NCI-H524 (cell line): ENCODE data around the gene KMT2B.

Experiments
- DNase-seq, 2 experiments: peaks; one replicate each; lab custom pipeline; 2025; lab: John Stamatoyannopoulos, UW

KMT2B gene

GRCh38 chr19:35742121-35742724 lies 24.4 kb downstream of the KMT2B start, which contains the start of gene IGFLR1:
TSS of gene IGFLR1 (minus strand) at chr19:35742452. CDS start at chr19:35741180, 1,272 bp downstream.
- DNase-seq = no peak

DNA sequence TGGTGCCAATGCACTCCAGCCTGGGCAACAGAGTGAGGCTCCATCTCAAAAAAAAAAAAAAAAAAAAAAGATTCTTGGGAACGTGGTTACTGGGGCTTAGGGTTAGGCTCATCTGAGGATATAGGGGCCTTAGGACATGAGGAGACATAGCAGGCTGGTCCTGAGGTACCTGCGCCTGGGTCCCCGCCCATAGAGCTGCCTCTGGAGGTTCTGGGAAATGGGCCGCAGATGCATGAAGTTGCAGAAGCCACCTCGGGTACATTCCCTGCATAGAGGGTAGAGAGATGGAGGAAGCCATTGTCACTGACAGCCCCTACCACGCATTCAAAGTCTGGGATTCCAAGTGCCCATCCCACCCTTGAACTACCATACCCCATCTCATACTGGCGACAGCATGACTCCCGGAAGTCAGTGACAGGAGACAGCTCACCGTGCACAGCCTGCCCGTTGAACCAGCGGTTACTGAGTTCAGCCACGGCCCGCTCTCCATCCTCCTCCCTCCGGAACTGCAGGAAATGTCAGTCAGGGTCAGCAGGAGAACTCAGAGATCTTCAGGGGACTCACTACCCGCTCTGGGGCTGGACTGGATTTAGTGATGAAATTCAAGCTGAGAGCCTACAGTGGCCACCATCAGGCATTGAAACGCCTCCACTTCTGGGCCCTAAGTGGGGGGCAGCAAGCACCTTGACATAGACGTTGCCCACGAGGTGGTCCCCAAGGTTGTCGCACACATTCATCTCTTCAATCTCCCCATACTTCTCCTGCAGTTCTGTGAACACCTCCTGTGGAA lies 26.0 kb downstream of the KMT2B start:
- DNase-seq = no peak

- DNase-seq = peak; percentile 97 to 98
Observed at GRCh38 chr19:35744430-35745327, 26.9 kb downstream of the KMT2B start.

DNA sequence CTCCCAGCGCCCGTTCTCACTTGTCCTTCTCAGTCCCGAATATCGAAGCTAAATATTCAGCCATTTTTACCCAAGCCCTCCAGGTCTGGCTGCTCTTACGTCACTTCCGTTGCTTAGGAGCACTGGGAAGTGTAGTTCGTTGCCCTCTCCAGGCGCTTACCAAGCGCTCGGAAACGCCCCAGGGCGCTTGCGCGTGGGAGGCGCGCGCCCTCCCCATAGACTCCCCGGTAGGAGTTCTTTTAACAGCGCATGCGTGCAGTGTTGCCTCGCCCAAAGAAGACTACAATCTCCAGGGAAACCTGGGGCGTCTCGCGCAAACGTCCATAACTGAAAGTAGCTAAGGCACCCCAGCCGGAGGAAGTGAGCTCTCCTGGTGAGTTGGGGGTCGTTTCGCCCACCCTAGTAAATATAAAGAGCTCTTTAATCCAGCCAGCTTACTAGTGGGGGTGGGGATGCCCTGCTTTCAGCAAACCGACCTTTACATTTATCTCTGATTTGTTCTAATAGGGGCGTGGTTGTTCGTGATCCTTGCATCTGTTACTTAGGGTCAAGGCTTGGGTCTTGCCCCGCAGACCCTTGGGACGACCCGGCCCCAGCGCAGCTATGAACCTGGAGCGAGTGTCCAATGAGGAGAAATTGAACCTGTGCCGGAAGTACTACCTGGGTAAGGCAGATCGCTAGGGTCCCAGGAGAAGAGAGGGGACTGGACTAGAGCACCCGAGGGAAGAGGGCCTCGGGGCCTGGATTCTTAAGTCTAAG lies 27.7 kb downstream of the KMT2B start, which contains the start of the genes PSENEN and U2AF1L4:
TSS of gene PSENEN (plus strand) at position 324 of the 759 bp plus-strand sequence. CDS start at position 604, 280 bp downstream.
TSS of gene U2AF1L4 (minus strand) at position 91 of the 759 bp plus-strand sequence. CDS start at position 64, 27 bp downstream.
- peak; percentile 99 to 100 for DNase-seq

- DNase-seq = no peak
Observed at GRCh38 chr19:35746087-35746462, 28.3 kb downstream of the KMT2B start.

GRCh38 chr19:35746531-35746930 lies 28.7 kb downstream of the KMT2B start:
- no peak for DNase-seq

DNA sequence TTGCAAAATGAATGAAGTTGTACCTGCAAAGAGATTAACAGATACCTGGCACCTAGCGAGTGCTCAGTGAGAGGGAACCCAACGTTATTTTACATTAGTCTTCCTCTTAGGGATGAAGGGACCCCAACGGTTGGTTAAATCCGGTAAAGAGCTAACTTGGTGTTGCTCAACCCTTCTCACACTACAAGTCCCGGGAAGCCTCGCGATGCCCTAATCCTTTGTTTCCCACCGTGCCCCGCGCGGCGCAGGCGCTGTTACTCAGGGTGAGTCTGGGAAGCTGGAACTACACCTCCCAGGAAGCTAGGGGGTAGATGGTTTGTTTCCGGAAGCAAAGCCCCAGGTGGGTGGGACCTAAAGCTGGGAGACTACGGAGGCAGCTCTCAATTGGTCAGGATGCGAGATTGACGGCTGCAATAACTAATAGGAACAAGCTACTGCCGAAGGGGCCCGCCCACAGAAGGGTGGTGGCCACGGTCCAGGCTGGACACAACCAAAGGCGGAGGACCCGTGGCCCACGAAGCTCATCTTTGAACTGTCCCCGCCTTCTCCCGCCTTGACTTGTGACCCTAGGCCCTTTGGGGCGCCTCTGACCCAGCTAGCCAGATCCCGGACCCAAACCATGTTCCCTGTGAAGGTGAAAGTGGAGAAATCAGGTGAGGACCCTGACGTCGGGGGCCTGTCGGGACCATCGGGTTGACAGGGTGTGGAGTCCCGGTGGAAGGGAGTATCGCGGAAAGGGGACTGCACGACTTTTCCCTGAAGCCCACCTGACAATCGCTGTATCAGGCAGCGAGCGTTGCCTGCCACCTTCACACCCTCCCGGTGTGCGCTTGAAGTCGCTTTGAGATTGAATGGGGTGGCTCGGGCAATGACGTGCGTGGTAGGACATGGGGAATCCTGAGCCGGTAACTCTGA lies 30.6 kb downstream of the KMT2B start, which contains the start of gene LIN37:
TSS of gene LIN37 (plus strand) at position 471 of the 915 bp plus-strand sequence. CDS start at position 620, 149 bp downstream.
- peak; percentile 100 for DNase-seq

GRCh38 chr19:35750167-35750566 lies 32.4 kb downstream of the KMT2B start:
- no peak for DNase-seq

GRCh38 chr19:35751839-35752745 lies 34.3 kb downstream of the KMT2B start:
- DNase-seq = no peak

DNA sequence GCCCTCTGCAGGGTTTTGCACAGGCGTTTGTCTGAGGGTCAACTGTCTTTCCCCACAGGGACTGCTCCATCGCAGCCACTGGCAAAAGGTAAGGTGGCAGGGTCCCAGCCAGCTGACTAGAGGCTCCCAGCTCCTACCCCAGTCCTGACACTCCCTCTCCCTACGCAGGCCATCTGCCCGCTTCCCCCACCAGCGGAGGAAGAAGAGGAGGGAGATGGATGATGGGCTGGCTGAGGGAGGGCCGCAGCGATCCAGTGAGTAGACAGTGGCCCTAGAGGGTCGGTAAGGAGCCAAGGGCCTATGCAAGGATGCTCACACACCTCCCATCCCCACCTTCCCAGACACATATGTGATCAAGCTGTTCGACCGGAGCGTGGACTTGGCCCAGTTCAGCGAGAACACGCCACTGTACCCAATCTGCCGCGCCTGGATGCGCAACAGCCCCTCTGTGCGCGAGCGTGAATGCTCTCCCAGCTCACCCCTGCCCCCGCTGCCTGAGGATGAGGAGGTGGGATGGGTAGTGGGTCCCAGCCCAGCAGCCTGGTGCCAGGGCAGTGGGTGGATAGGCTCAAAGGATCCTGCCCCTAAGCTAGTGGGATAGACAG lies 35.0 kb downstream of the KMT2B start:
- no peak for DNase-seq

GRCh38 chr19:35753634-35754369 lies 36.0 kb downstream of the KMT2B start:
- DNase-seq = no peak

DNA sequence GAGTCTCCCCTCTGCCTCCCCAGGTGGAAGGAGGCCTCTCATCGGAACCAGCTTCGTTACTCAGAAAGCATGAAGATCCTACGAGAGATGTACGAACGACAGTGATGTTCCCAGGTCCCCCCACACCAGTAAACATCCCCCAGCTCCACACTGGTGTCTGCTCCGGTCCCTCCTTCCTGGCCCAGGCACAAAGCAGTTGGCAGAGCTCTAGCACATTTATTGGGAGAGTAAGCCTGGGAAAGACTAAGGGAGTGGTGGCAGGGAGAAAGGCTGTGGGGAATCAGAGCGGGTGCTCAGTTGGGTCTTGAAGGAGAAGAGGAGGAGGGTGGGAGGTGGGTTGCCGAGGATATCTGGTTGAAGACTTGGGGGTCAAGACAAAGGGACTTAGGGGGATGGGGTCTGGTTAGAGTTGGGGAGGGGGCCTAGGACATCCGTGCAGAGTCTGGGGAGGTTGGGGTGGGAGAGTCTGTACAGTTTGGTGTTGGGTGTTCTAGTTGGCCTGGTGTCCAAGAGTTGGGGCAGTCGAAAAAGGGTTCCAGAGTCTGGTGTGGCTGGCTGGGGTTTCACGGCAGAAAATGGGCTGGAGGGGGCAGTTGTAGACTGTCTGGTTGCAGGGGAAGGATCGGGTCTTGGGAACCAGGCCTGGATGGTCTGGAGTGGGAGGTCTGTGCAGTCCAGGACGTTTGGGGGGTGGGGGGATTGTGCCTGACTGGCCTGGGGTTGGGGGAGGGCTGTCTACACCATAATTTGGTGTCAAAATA lies 36.7 kb downstream of the KMT2B start:
- DNase-seq = no peak

DNA sequence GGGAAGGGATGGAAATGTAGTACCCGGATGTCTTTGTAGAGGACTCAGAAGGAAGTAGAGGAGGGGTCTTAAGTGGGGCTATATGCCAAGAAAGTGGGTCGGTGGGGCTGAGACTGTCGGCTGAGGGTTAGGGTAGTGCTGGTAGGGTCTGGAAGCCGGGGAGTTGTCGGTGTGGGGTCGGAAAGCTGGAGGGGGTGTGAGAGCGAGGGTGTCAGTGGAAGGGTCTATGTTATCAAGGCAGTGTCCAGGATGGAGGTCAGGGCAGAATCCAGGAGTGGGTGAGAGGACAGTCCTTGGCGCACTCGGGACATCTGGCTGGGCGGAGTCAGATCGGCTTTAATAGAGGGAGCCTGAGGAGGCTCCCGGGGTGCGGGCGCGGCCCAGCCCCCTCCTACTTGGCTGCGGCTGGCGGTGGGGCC lies 37.3 kb downstream of the KMT2B start:
- peak; percentile 32 to 67 for DNase-seq

GRCh38 chr19:35755550-35756376 lies 38.0 kb downstream of the KMT2B start:
- DNase-seq = no peak

DNA sequence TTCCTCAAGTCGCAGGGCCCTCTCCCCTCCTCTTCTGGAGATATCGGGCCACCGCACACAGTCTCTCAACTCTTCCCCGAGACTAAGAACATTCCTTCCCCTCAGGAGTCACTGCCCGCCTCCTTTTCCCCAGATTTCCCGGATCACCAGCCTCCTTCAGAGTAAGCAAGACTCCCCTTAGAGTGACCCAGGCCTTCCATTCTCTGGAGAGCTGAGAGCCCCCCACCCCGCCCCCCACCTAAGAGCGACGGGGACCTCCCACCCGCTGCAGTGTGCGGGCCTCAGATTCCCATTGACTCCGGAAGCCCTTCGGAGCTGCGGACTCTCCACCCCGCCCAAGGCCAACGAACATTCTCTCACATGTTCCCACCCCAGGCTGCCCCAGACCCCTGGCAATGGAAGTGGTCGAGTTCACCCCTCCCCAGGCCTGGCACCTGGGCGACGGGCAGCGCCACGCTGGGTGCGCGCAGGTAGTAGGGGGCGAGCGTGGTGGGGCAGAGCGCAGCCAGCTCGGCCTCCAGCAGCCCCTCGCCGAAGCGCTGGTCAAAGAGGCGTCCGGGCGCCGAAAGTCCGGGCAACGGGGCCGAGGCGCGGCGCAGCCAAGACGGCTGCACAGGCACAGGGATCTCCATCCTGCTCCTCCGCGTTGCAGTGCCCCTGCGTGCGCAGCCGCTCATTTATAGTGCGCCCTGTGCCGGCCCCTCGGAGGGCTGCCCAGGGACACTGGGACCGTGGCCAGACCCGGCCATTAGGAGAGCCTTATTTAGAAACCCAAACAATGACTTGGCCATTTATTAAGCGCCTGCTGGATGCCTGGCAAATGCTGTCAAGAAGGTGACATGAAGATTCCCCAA lies 38.8 kb downstream of the KMT2B start, which contains the start of gene HSPB6:
TSS of gene HSPB6 (minus strand) at position 653 of the 854 bp plus-strand sequence. CDS start at position 632, 21 bp downstream.
- DNase-seq = no peak
